H9 (cell line): ENCODE measurements around the gene CCDC154. TPM values are rescaled to one million over a fixed set of nuclear protein-coding genes. Genes with fewer than 3 reads are reported as not detected.

Source experiments
- DNase-seq: peaks from one replicate; pipeline ENCODE4 v3.0.0-alpha.2; 2017
- H2AFZ ChIP-seq: one replicate; pipeline ENCODE4 v1.6.1; 2013; ENCODE audit warnings: mild to moderate bottlenecking, low read length, control low read depth, moderate library complexity
- H2AK5ac ChIP-seq: 2 replicates; pipeline ENCODE4 v1.6.1; 2013; ENCODE audit warnings: low read length, control low read depth, mixed read lengths; ENCODE audit not compliant: insufficient read length
- H2BK120ac ChIP-seq: one replicate; pipeline ENCODE4 v1.6.1; 2013; ENCODE audit warnings: low read depth, mild to moderate bottlenecking, low read length, control low read depth, inconsistent platforms; ENCODE audit not compliant: poor library complexity, severe bottlenecking
- H2BK12ac ChIP-seq: 2 replicates; pipeline ENCODE4 v1.6.1; 2013; ENCODE audit warnings: low read length, control low read depth, mixed read lengths, low read depth; ENCODE audit not compliant: insufficient read length
- H2BK15ac ChIP-seq: 2 replicates; pipeline ENCODE4 v1.6.1; 2013; ENCODE audit warnings: low read depth, low read length, control low read depth
- H2BK20ac ChIP-seq: one replicate; pipeline ENCODE4 v1.6.1; 2013; ENCODE audit warnings: low read depth, mild to moderate bottlenecking, low read length, control low read depth, inconsistent platforms; ENCODE audit not compliant: poor library complexity, severe bottlenecking
- H2BK5ac ChIP-seq: 2 replicates; pipeline ENCODE4 v1.6.1; 2013; ENCODE audit warnings: low read length, control low read depth, mixed read lengths; ENCODE audit not compliant: insufficient read length
- H3K14ac ChIP-seq: 2 replicates; pipeline ENCODE4 v1.6.1; 2013; ENCODE audit warnings: low read length, control low read depth; ENCODE audit not compliant: insufficient read depth
- H3K18ac ChIP-seq: 2 replicates; pipeline ENCODE4 v1.6.1; 2013; ENCODE audit warnings: low read depth, mild to moderate bottlenecking, mixed read lengths, low read length, control low read depth; ENCODE audit not compliant: insufficient read length
- H3K23ac ChIP-seq: 2 replicates; pipeline ENCODE4 v1.6.1; 2013; ENCODE audit warnings: low read length, control low read depth, mixed read lengths, low read depth; ENCODE audit not compliant: insufficient read length
- H3K23me2 ChIP-seq: 2 replicates; pipeline ENCODE4 v1.6.1; 2013; ENCODE audit warnings: low read depth, mild to moderate bottlenecking, mixed read lengths, low read length, control low read depth; ENCODE audit not compliant: insufficient read length, poor library complexity, severe bottlenecking
- H3K27ac ChIP-seq: 2 replicates; pipeline ENCODE4 v1.5.1; 2013; ENCODE audit warnings: low read length, control low read depth, mixed read lengths, low read depth; ENCODE audit not compliant: insufficient read length
- H3K27me3 ChIP-seq: 2 replicates; pipeline ENCODE4 v1.6.1; 2013; ENCODE audit warnings: low read length, control low read depth, inconsistent platforms; ENCODE audit not compliant: insufficient read depth
- H3K4ac ChIP-seq: 2 replicates; pipeline ENCODE4 v1.6.1; 2013; ENCODE audit warnings: low read depth, mild to moderate bottlenecking, control low read depth, inconsistent platforms, low read length, moderate library complexity
- H3K4me1 ChIP-seq: 2 replicates; pipeline ENCODE4 v1.6.1; 2013; ENCODE audit warnings: low read length, control low read depth, inconsistent platforms; ENCODE audit not compliant: insufficient read depth
- H3K4me2 ChIP-seq: 2 replicates; pipeline ENCODE4 v1.6.1; 2013; ENCODE audit warnings: low read length, control low read depth, mixed read lengths; ENCODE audit not compliant: insufficient read length, insufficient read depth
- H3K56ac ChIP-seq: 2 replicates; pipeline ENCODE4 v1.6.1; 2013; ENCODE audit warnings: low read depth, mild to moderate bottlenecking, mixed read lengths, low read length, control low read depth; ENCODE audit not compliant: insufficient read length
- H3K79me1 ChIP-seq: 2 replicates; pipeline ENCODE4 v1.6.1; 2013; ENCODE audit warnings: low read depth, mild to moderate bottlenecking, moderate library complexity, low read length, control low read depth, inconsistent platforms; ENCODE audit not compliant: insufficient read depth, poor library complexity, severe bottlenecking
- H3K79me2 ChIP-seq: 2 replicates; pipeline ENCODE4 v1.6.1; 2013; ENCODE audit warnings: low read length, control low read depth, inconsistent platforms; ENCODE audit not compliant: insufficient read depth
- H3K9ac ChIP-seq: 2 replicates; pipeline ENCODE4 v1.6.1; 2013; ENCODE audit warnings: low read length, control low read depth, mixed read lengths; ENCODE audit not compliant: insufficient read length; ENCODE audit errors: extremely low read depth
- H3K9me3 ChIP-seq: one replicate; pipeline ENCODE4 v1.6.1; 2013; ENCODE audit warnings: low read depth, low read length, inconsistent platforms; ENCODE audit not compliant: control insufficient read depth
- H3T11ph ChIP-seq: one replicate; pipeline ENCODE4 v1.6.1; 2013; ENCODE audit warnings: mild to moderate bottlenecking, low read length, control low read depth, inconsistent platforms
- H4K20me1 ChIP-seq: one replicate; pipeline ENCODE4 v1.6.1; 2013; ENCODE audit not compliant: control insufficient read depth, insufficient read length, insufficient read depth
- H4K5ac ChIP-seq: 2 replicates; pipeline ENCODE4 v1.6.1; 2013; ENCODE audit warnings: low read depth, mild to moderate bottlenecking, mixed read lengths, low read length, control low read depth; ENCODE audit not compliant: insufficient read length
- H4K8ac ChIP-seq: replicated peaks from 2 replicates; pipeline ENCODE4 v1.6.1; 2013; ENCODE audit warnings: low read length, control low read depth, mixed read lengths, low read depth; ENCODE audit not compliant: insufficient read length
- H4K91ac ChIP-seq: 2 replicates; pipeline ENCODE4 v1.6.1; 2013; ENCODE audit warnings: low read depth, mild to moderate bottlenecking, moderate library complexity, mixed read lengths, low read length, control low read depth; ENCODE audit not compliant: insufficient read length
- H3K27ac Mint-ChIP-seq, 3 experiments: 2 replicates in 2 of 3; 3 replicates in 1 of 3; pipeline ENCODE4 v1.8.0; 2020 to 2021; ENCODE audit warnings: mixed read lengths in 3 of 3, mild to moderate bottlenecking in 1 of 3, moderate library complexity in 1 of 3
- H3K27me3 Mint-ChIP-seq: 2 replicates; pipeline ENCODE4 v1.8.0; 2021; ENCODE audit warnings: low read depth, mild to moderate bottlenecking, moderate library complexity, mixed read lengths
- H3K36me3 Mint-ChIP-seq, 3 experiments: 2 replicates in 2 of 3; 3 replicates in 1 of 3; pipeline ENCODE4 v1.8.0; 2020 to 2021; ENCODE audit warnings: low read depth in 3 of 3, mixed read lengths in 3 of 3; ENCODE audit not compliant: insufficient read depth in 1 of 3
- H3K4me1 Mint-ChIP-seq, 2 experiments: 2 replicates each; pipeline ENCODE4 v1.8.0; 2020; ENCODE audit warnings: mixed read lengths in 2 of 2
- H3K4me3 Mint-ChIP-seq, 2 experiments: 2 replicates in 1 of 2; 3 replicates in 1 of 2; pipeline ENCODE4 v1.8.0; 2020 to 2021; ENCODE audit warnings: mild to moderate bottlenecking in 2 of 2, mixed read lengths in 2 of 2, moderate library complexity in 1 of 2
- H3K9me3 Mint-ChIP-seq, 2 experiments: 2 replicates in 1 of 2; 3 replicates in 1 of 2; pipeline ENCODE4 v1.8.0; 2020; ENCODE audit warnings: mild to moderate bottlenecking in 2 of 2, mixed read lengths in 2 of 2, moderate library complexity in 1 of 2
- CTCF ChIP-seq: fragments of 200-600 bp; sonication (generic); conservative IDR thresholded peaks from 3 replicates; pipeline ENCODE4 v1.8.0; 2021; ENCODE audit warnings: antibody characterized with exemption, mild to moderate bottlenecking
- WGBS: extraction: QIAGEN DNeasy Blood & Tissue Kit; methylation state at CpG from one replicate; pipeline ENCODE4 v1.1.7; 2013; ENCODE audit warnings: missing lambda C conversion rate, low lambda C conversion rate, mixed read lengths; ENCODE audit not compliant: insufficient read length; ENCODE audit errors: extremely low coverage; 5-methylcytosine and 5-hydroxymethylcytosine counted together
- total RNA-seq: library from RNA; stranded (reverse); gene quantifications from 2 replicates; pipeline ENCODE4 v1.2.1, GENCODE V29; 2021

Gene CCDC154
- total RNA-seq, 1 experiment from 2014 or later = 1.3 TPM

- H3K4me1 ChIP-seq = no peaks in the 10 kb centered on the region
- no peak overlapping the region for H2BK15ac ChIP-seq
- no peak overlapping the region for H4K5ac ChIP-seq
- no peak overlapping the region for H3K27ac ChIP-seq
- Mint-ChIP-seq H3K36me3 (peaks cover 7 to 37% (median 32%) of the 10 kb centered on the region in 3 experiments; a peak in 6 of 7 replicates), H3K9me3 (no peaks in the 10 kb centered on the region), H3K27me3 (no peaks in the 10 kb centered on the region), H3K4me1 (no peaks in the 10 kb centered on the region), H3K27ac (no peak overlapping the region; a peak in 1 of 7 replicates), H3K4me3 (no peak overlapping the region)
- no peak overlapping the region for H2BK5ac ChIP-seq
- H4K91ac ChIP-seq = no peak overlapping the region
- H3K9me3 ChIP-seq = no peaks in the 10 kb centered on the region
- H3K27me3 ChIP-seq = no peaks in the 10 kb centered on the region
- no peak overlapping the region for H3K9ac ChIP-seq
- no peak overlapping the region for H2BK120ac ChIP-seq
- WGBS = no CpG with 5 or more reads among the region's 9 CpGs
- no peak for TF ChIP-seq CTCF
- no peaks in the 10 kb centered on the region for H3K23me2 ChIP-seq
- no peak overlapping the region for H3K23ac ChIP-seq
- no peak overlapping the region for H2BK12ac ChIP-seq
- DNase-seq = no peak
- H2AFZ ChIP-seq = no peak overlapping the region
- no peak overlapping the region for H2AK5ac ChIP-seq
- H3K79me1 ChIP-seq = no peaks in the 10 kb centered on the region
- H4K20me1 ChIP-seq = no peaks in the 10 kb centered on the region
- no peak overlapping the region for H2BK20ac ChIP-seq
- no peak overlapping the region for H3K4ac ChIP-seq
- no peaks in the 10 kb centered on the region for H3K79me2 ChIP-seq
- no peak overlapping the region for H4K8ac ChIP-seq
- H3K56ac ChIP-seq = no peak overlapping the region
- no peak overlapping the region for H3K14ac ChIP-seq
- H3K4me2 ChIP-seq = no peak overlapping the region
- no peak overlapping the region for H3K18ac ChIP-seq
- no peak overlapping the region for H3T11ph ChIP-seq
These were observed 46.0 kb downstream of the CCDC154 start for GRCh38 chr16:1398351-1398750.
